H1 (cell line): Measurements from ENCODE around the gene SRGAP3. TPM values are rescaled to one million over a fixed set of nuclear protein-coding genes. Genes with fewer than 3 reads are reported as not detected.

Experiments
- CTCF ChIA-PET: fragments of 300-600 bp; sonication (Branson Sonifier 250); formaldehyde crosslinking; loops from one replicate; lab custom pipeline; 2021; ENCODE audit not compliant: partially characterized antibody; lab: Charles Lee
- POLR2A ChIA-PET: fragments of 300-600 bp; sonication (Branson Sonifier 250); formaldehyde crosslinking; loops from one replicate; lab custom pipeline; 2021; ENCODE audit warnings: inconsistent platforms; ENCODE audit not compliant: partially characterized antibody; lab: Charles Lee
- DNase-seq, 2 experiments: peaks; one replicate each; pipeline versions ENCODE4 v3.0.0 to v3.0.0-alpha.2; 2010 to 2022; ENCODE audit warnings: low spot score in 2 of 2, low read depth in 1 of 2, mixed read lengths in 1 of 2
- FAIRE-seq: peaks from 2 replicates; lab custom pipeline; 2011; peaks lifted over from hg19 to GRCh38; lab: Jason Lieb, UNC
- H2AFZ ChIP-seq: 2 replicates; pipeline ENCODE4 v1.8.1; 2012; ENCODE audit warnings: low read length, inconsistent platforms
- H2AK5ac ChIP-seq: 2 replicates; pipeline ENCODE4 v1.6.1; 2013; ENCODE audit warnings: low read depth, low read length
- H2BK120ac ChIP-seq: replicated peaks from 2 replicates; pipeline ENCODE3; 2013; ENCODE audit warnings: low read depth, low read length, inconsistent platforms
- H2BK12ac ChIP-seq: 2 replicates; pipeline ENCODE4 v1.6.1; 2013; ENCODE audit warnings: low read depth, low read length
- H2BK15ac ChIP-seq: 2 replicates; pipeline ENCODE4 v1.6.1; 2013; ENCODE audit warnings: low read length
- H2BK20ac ChIP-seq: 2 replicates; pipeline ENCODE4 v1.6.1; 2013; ENCODE audit warnings: low read length
- H2BK5ac ChIP-seq: 2 replicates; pipeline ENCODE4 v1.6.1; 2013; ENCODE audit warnings: low read depth, low read length
- H3K14ac ChIP-seq: 2 replicates; pipeline ENCODE4 v1.6.1; 2013; ENCODE audit warnings: inconsistent platforms; ENCODE audit not compliant: insufficient read length
- H3K18ac ChIP-seq: 2 replicates; pipeline ENCODE4 v1.6.1; 2013; ENCODE audit warnings: low read length; ENCODE audit errors: extremely low read depth
- H3K23ac ChIP-seq: 2 replicates; pipeline ENCODE4 v1.6.1; 2013; ENCODE audit warnings: inconsistent platforms; ENCODE audit not compliant: insufficient read length
- H3K23me2 ChIP-seq: 2 replicates; pipeline ENCODE4 v1.6.1; 2013; ENCODE audit warnings: low read depth, low read length
- H3K27ac ChIP-seq: 2 replicates; pipeline ENCODE4 v1.6.1; 2011; ENCODE audit warnings: low read depth, low read length, inconsistent platforms
- H3K27me3 ChIP-seq, 4 experiments: replicated peaks in 1 of 4; 1 replicate in 1 of 4; 2 replicates in 3 of 4; pipeline versions ENCODE4 v1.6.1 to v1.8.1; 2011 to 2013; ENCODE audit warnings: low read length in 3 of 4, mild to moderate bottlenecking in 3 of 4, inconsistent platforms in 2 of 4, mixed read lengths in 2 of 4, moderate library complexity in 1 of 4; ENCODE audit not compliant: control insufficient read depth in 3 of 4, insufficient read depth in 3 of 4; ENCODE audit errors: extremely low read depth in 1 of 4
- H3K36me3 ChIP-seq, 4 experiments: 2 replicates each; pipeline versions ENCODE4 v1.6.1 to v1.8.1; 2011 to 2013; ENCODE audit warnings: mild to moderate bottlenecking in 4 of 4, low read length in 3 of 4, moderate library complexity in 2 of 4, control low read depth in 1 of 4, inconsistent platforms in 1 of 4; ENCODE audit not compliant: insufficient read depth in 4 of 4, control insufficient read depth in 2 of 4
- H3K4ac ChIP-seq: replicated peaks from 2 replicates; pipeline ENCODE3; 2013; ENCODE audit warnings: low read length, low read depth, mixed read lengths, inconsistent platforms; ENCODE audit not compliant: insufficient read length
- H3K4me1 ChIP-seq, 4 experiments: replicated peaks in 1 of 4; 1 replicate in 1 of 4; 2 replicates in 3 of 4; pipeline versions ENCODE4 v1.6.1 to v1.8.1; 2011 to 2013; ENCODE audit warnings: low read length in 3 of 4, inconsistent platforms in 2 of 4, mixed read lengths in 1 of 4; ENCODE audit not compliant: insufficient read depth in 4 of 4, control insufficient read depth in 3 of 4
- H3K4me2 ChIP-seq, 2 experiments: 2 replicates each; pipeline versions ENCODE4 v1.6.1 to v1.8.1; 2011 to 2013; ENCODE audit warnings: low read depth in 2 of 2, low read length in 2 of 2, control low read depth in 1 of 2, inconsistent platforms in 1 of 2, mild to moderate bottlenecking in 1 of 2; ENCODE audit not compliant: insufficient read depth in 1 of 2
- H3K4me3 ChIP-seq, 4 experiments: fragments of 200-600, 300-600 bp in 1 of 4; sonication (generic), shearing (Covaris generic), sonication (Bioruptor Twin) in 1 of 4; 2 replicates each; pipeline versions ENCODE4 v1.5.1 to v1.8.1; 2011 to 2016; ENCODE audit warnings: low read length in 4 of 4, low read depth in 3 of 4, control low read depth in 2 of 4, inconsistent platforms in 2 of 4, mild to moderate bottlenecking in 2 of 4, mixed read lengths in 1 of 4, moderate library complexity in 1 of 4; ENCODE audit not compliant: insufficient read depth in 2 of 4; ENCODE audit errors: extremely low read depth in 1 of 4
- H3K56ac ChIP-seq: replicated peaks from 2 replicates; pipeline ENCODE3; 2013; ENCODE audit warnings: low read depth, mild to moderate bottlenecking, mixed read lengths, low read length, inconsistent platforms; ENCODE audit not compliant: insufficient read length
- H3K79me1 ChIP-seq: 2 replicates; pipeline ENCODE4 v1.6.1; 2013; ENCODE audit warnings: low read depth, low read length, control low read depth
- H3K79me2 ChIP-seq, 2 experiments: 2 replicates each; pipeline versions ENCODE4 v1.6.1 to v1.8.1; 2012 to 2013; ENCODE audit warnings: low read length in 2 of 2, mild to moderate bottlenecking in 2 of 2, inconsistent platforms in 1 of 2; ENCODE audit not compliant: insufficient read depth in 2 of 2, control insufficient read depth in 1 of 2
- H3K9ac ChIP-seq, 4 experiments: replicated peaks in 1 of 4; 1 replicate in 1 of 4; 2 replicates in 3 of 4; pipeline versions ENCODE4 v1.6.1 to v1.8.1; 2011 to 2013; ENCODE audit warnings: low read depth in 3 of 4, low read length in 3 of 4, control low read depth in 2 of 4, mild to moderate bottlenecking in 2 of 4, moderate library complexity in 2 of 4, inconsistent platforms in 1 of 4; ENCODE audit errors: extremely low read depth in 1 of 4
- H3K9me3 ChIP-seq, 2 experiments: 2 replicates each; pipeline versions ENCODE4 v1.6.1 to v1.8.1; 2012 to 2013; ENCODE audit warnings: mild to moderate bottlenecking in 2 of 2, moderate library complexity in 2 of 2, control low read depth in 1 of 2, inconsistent platforms in 1 of 2, low read depth in 1 of 2, low read length in 1 of 2, mixed read lengths in 1 of 2; ENCODE audit not compliant: insufficient read depth in 2 of 2
- H4K20me1 ChIP-seq, 2 experiments: replicated peaks in 1 of 2; 2 replicates each; pipeline versions ENCODE3 to v1.8.1; 2011 to 2013; ENCODE audit warnings: inconsistent platforms in 2 of 2, low read length in 2 of 2, mild to moderate bottlenecking in 1 of 2; ENCODE audit not compliant: insufficient read depth in 2 of 2, control insufficient read depth in 1 of 2
- H4K5ac ChIP-seq: 2 replicates; pipeline ENCODE4 v1.6.1; 2013; ENCODE audit warnings: low read length, low read depth, mixed read lengths, inconsistent platforms; ENCODE audit not compliant: insufficient read length
- H4K8ac ChIP-seq: 2 replicates; pipeline ENCODE4 v1.8.0; 2013; ENCODE audit warnings: mild to moderate bottlenecking, moderate library complexity, low read length, inconsistent platforms; ENCODE audit not compliant: insufficient read depth; ENCODE audit errors: extremely low read depth
- H4K91ac ChIP-seq: replicated peaks from 2 replicates; pipeline ENCODE3; 2013; ENCODE audit warnings: low read length, mixed read lengths, inconsistent platforms; ENCODE audit not compliant: insufficient read length
- SIN3A ChIP-seq, 2 experiments: IDR thresholded peaks in 1 of 2; conservative IDR thresholded peaks in 1 of 2; 2 replicates each; pipeline ENCODE4 v1.6.1; 2011 to 2012; ENCODE audit warnings: low read length in 2 of 2, improper control_type of control experiment in 1 of 2, low read depth in 1 of 2, mild to moderate bottlenecking in 1 of 2
- TAF1 ChIP-seq: IDR thresholded peaks from 2 replicates; pipeline ENCODE4 v1.6.1; 2011; ENCODE audit warnings: mild to moderate bottlenecking, low read depth, low read length
- WGBS, 2 experiments: shearing (Covaris generic) in 1 of 2; methylation state at CpG; one replicate each; pipeline versions ENCODE4 v1.1.6 to v1.1.7; 2013 to 2015; ENCODE audit warnings: low lambda C conversion rate in 2 of 2, mixed read lengths in 2 of 2, inconsistent platforms in 1 of 2, low coverage in 1 of 2, missing lambda C conversion rate in 1 of 2; ENCODE audit not compliant: insufficient replicate concordance in 2 of 2, insufficient coverage in 1 of 2, insufficient read length in 1 of 2; ENCODE audit errors: extremely low coverage in 1 of 2, missing lambda C conversion rate in 1 of 2; 5-methylcytosine and 5-hydroxymethylcytosine counted together
- polyA plus RNA-seq, 7 experiments: library from polyadenylated mRNA; depleted of rRNA in 3 of 7; stranded (reverse) in 5 of 7; unstranded in 2 of 7; fragments of >200 nt in 5 of 7; fragments of 200-250 nt in 2 of 7; gene quantifications; 1 replicate in 5 of 7; 2 replicates in 1 of 7; 4 replicates in 1 of 7; pipeline versions ENCODE4 v1.2.1 to v1.2.3, GENCODE V29; 2011 to 2013; ENCODE audit warnings: missing spikeins in 2 of 7, mixed read lengths in 2 of 7
- total RNA-seq: library from RNA; stranded (reverse); fragmentation: NEBNext Ultra II Directional; extraction: Animal tissue kit (Norgen Biotek cat#: 25700); gene quantifications from 2 replicates; pipeline ENCODE4 v1.2.1, GENCODE V29; 2021

SRGAP3 gene
- total and polyA plus RNA-seq, 2 of the 8 experiments (the other 6 are each of a cell fraction or from before 2014, with no cell fraction given): 5.8 to 11.4 TPM

GRCh38 chr3:9075762-9076161, 173.7 kb downstream of the SRGAP3 start:
- WGBS, 2 experiments: 89% methylated on average over 1 of the region's 1 CpG; no CpG with 5 or more reads in 1 of the 2 experiments
- no peak overlapping the region for H3K4me3 ChIP-seq
- CTCF ChIA-PET: interaction anchor here (1.0 to 1.9 kb wide), 5 partner anchors 8 to 88 kb away, joined by 4 to 7 read pairs (median 4); no protein-coding TSS in a partner anchor
- H3K27ac ChIP-seq: no peak overlapping the region
- no peaks in the 10 kb centered on the region for H3K79me1 ChIP-seq
- no peak overlapping the region for H3K56ac ChIP-seq
- peaks cover 7 to 21% (median 17%) of the 10 kb centered on the region in 4 experiments for H3K4me1 ChIP-seq
- no peak overlapping the region for H2BK20ac ChIP-seq
- no peak overlapping the region for H3K14ac ChIP-seq
- no peak overlapping the region for H2BK15ac ChIP-seq
- H3K4ac ChIP-seq: no peak overlapping the region
- H2BK120ac ChIP-seq: no peak overlapping the region
- H4K20me1 ChIP-seq: no peaks in the 10 kb centered on the region
- no peak overlapping the region for H4K91ac ChIP-seq
- no peak overlapping the region for H2BK5ac ChIP-seq
- no peak overlapping the region for H2AK5ac ChIP-seq
- POLR2A ChIA-PET: interaction anchor here (1.0 kb wide), 1 partner anchor 12 kb away, joined by 3 read pairs; no protein-coding TSS in a partner anchor
- H2AFZ ChIP-seq: no peak overlapping the region
- no peak overlapping the region for H3K4me2 ChIP-seq
- 0 out of 8 replicates have a peak, but pooled peaks cover 0 to 4% (median 0%) of the 10 kb centered on the region in 4 experiments for H3K36me3 ChIP-seq
- no peaks in the 10 kb centered on the region for H3K27me3 ChIP-seq
- H3K18ac ChIP-seq: no peak overlapping the region
- TF ChIP-seq SIN3A (conservative IDR thresholded peaks at IDR 0.05 in 1 of 2, IDR thresholded peaks at IDR 0.05 in 1 of 2; ENCODE audit: low read depth in 1 of 2, low read length in 2 of 2) (no peak), TAF1 (no peak)
- no peak overlapping the region for H4K8ac ChIP-seq
- H2BK12ac ChIP-seq: no peak overlapping the region
- H3K79me2 ChIP-seq: no peaks in the 10 kb centered on the region
- H3K9ac ChIP-seq: no peak overlapping the region
- H4K5ac ChIP-seq: no peak overlapping the region
- peaks cover 5 to 6% of the 10 kb centered on the region in 2 experiments; a peak in 3 of 4 replicates for H3K9me3 ChIP-seq
- H3K23me2 ChIP-seq: no peaks in the 10 kb centered on the region; the same call in 1 of the 2 replicates
- DNase-seq (no peak), FAIRE-seq (no peak)
- no peak overlapping the region for H3K23ac ChIP-seq
